Endothelial cell of umbilical vein (primary cell): Measurements from ENCODE around the gene BET1L. TPM values are rescaled to one million over a fixed set of nuclear protein-coding genes. Genes with fewer than 3 reads are reported as not detected.

Experiments used
- BruUV-seq: library from RNA; stranded (reverse); fragments of 400-500 nt; replicated peaks from 2 replicates; lab custom pipeline; 2021; lab: Mats Ljungman, UMichigan
- CTCF ChIA-PET: fragments of 300-600, 350-600 bp; sonication (Branson Sonifier 250); formaldehyde crosslinking; loops from one replicate; lab custom pipeline; 2021; ENCODE audit warnings: antibody characterized with exemption, inconsistent platforms; lab: Charles Lee
- POLR2A ChIA-PET: fragments of 300-600, 350-600 bp; sonication (Branson Sonifier 250); formaldehyde crosslinking; loops from one replicate; lab custom pipeline; 2021; ENCODE audit warnings: antibody characterized with exemption, inconsistent platforms; lab: Charles Lee
- DNase-seq: peaks from one replicate; pipeline ENCODE4 v3.0.0-alpha.2; 2011; ENCODE audit warnings: low read depth, low spot score
- FAIRE-seq: peaks from 2 replicates; lab custom pipeline; 2011; peaks lifted over from hg19 to GRCh38; lab: Jason Lieb, UNC
- H2AFZ ChIP-seq: 2 replicates; pipeline ENCODE4 v1.6.0; 2012; ENCODE audit warnings: low read depth, low read length, control low read depth, inconsistent platforms
- H3K27ac ChIP-seq: 2 replicates; pipeline ENCODE4 v1.5.1; 2011; ENCODE audit warnings: low read depth, mild to moderate bottlenecking, control low read depth, low read length, moderate library complexity; ENCODE audit not compliant: insufficient read depth
- H3K27me3 ChIP-seq, 2 experiments: 2 replicates each; pipeline versions ENCODE4 v1.6.0 to v1.6.1; 2011; ENCODE audit warnings: low read length in 2 of 2, mixed read lengths in 1 of 2; ENCODE audit not compliant: control insufficient read depth in 2 of 2, insufficient read depth in 2 of 2
- H3K36me3 ChIP-seq, 2 experiments: 2 replicates in 1 of 2; 3 replicates in 1 of 2; pipeline ENCODE4 v1.5.1; 2011; ENCODE audit warnings: low read length in 2 of 2, mild to moderate bottlenecking in 1 of 2, moderate library complexity in 1 of 2; ENCODE audit not compliant: control insufficient read depth in 2 of 2, insufficient read depth in 2 of 2; ENCODE audit errors: extremely low read depth in 1 of 2
- H3K4me1 ChIP-seq: 3 replicates; pipeline ENCODE4 v1.5.1; 2011; ENCODE audit warnings: mild to moderate bottlenecking, low read length; ENCODE audit not compliant: control insufficient read depth, insufficient read depth; ENCODE audit errors: extremely low read depth
- H3K4me2 ChIP-seq: 2 replicates; pipeline ENCODE4 v1.6.1; 2011; ENCODE audit warnings: low read length, control low read depth, mixed read lengths; ENCODE audit not compliant: insufficient read depth
- H3K4me3 ChIP-seq, 3 experiments: fragments of 200-600 bp in 1 of 3; sonication (generic), shearing (Covaris generic) in 1 of 3; replicated peaks in 1 of 3; 2 replicates each; pipeline ENCODE4 v1.5.1; 2011 to 2016; ENCODE audit warnings: control low read depth in 3 of 3, low read length in 3 of 3, mild to moderate bottlenecking in 2 of 3, inconsistent platforms in 1 of 3, low read depth in 1 of 3, moderate library complexity in 1 of 3; ENCODE audit not compliant: insufficient read depth in 1 of 3
- H3K79me2 ChIP-seq: 2 replicates; pipeline ENCODE4 v1.6.0; 2012; ENCODE audit warnings: low read length, inconsistent platforms; ENCODE audit not compliant: control insufficient read depth, insufficient read depth
- H3K9ac ChIP-seq: replicated peaks from 2 replicates; pipeline ENCODE3; 2011; ENCODE audit warnings: low read length, control low read depth; ENCODE audit not compliant: insufficient read depth; ENCODE audit errors: extremely low read depth
- H3K9me1 ChIP-seq: replicated peaks from 3 replicates; pipeline ENCODE4 v1.6.0; 2011; ENCODE audit warnings: mild to moderate bottlenecking, low read length; ENCODE audit not compliant: control insufficient read depth, insufficient read depth; ENCODE audit errors: extremely low read depth
- H3K9me3 ChIP-seq: replicated peaks from 2 replicates; pipeline ENCODE4 v1.5.1; 2012; ENCODE audit warnings: low read length, inconsistent platforms; ENCODE audit not compliant: control insufficient read depth, insufficient read depth
- H4K20me1 ChIP-seq: replicated peaks from 2 replicates; pipeline ENCODE3; 2011; ENCODE audit warnings: mild to moderate bottlenecking, low read length; ENCODE audit not compliant: control insufficient read depth, insufficient read depth; ENCODE audit errors: extremely low read depth
- EZH2 ChIP-seq: IDR thresholded peaks from 2 replicates; pipeline ENCODE4 v1.6.1; 2012; ENCODE audit warnings: borderline replicate concordance, low read depth, mild to moderate bottlenecking, moderate library complexity, low read length, inconsistent platforms; ENCODE audit not compliant: severe bottlenecking
- FOS ChIP-seq: IDR thresholded peaks from 2 replicates; pipeline ENCODE4 v1.6.1; 2011; ENCODE audit warnings: mild to moderate bottlenecking, low read length, moderate library complexity, borderline replicate concordance; ENCODE audit not compliant: insufficient read depth
- GATA2 ChIP-seq: IDR thresholded peaks from 2 replicates; pipeline ENCODE4 v1.7.0; 2011; ENCODE audit warnings: low read depth, mild to moderate bottlenecking, moderate library complexity, mixed read lengths, low read length; ENCODE audit not compliant: insufficient read length, insufficient read depth
- JUN ChIP-seq: IDR thresholded peaks from 2 replicates; pipeline ENCODE4 v1.6.1; 2011; ENCODE audit warnings: borderline replicate concordance, low read depth; ENCODE audit not compliant: insufficient read length, insufficient read depth
- MYC ChIP-seq: IDR thresholded peaks from one replicate; pipeline ENCODE4 v1.6.1; 2011; ENCODE audit warnings: mild to moderate bottlenecking, low read depth, low read length
- POLR2A ChIP-seq: IDR thresholded peaks from 2 replicates; pipeline ENCODE4 v1.6.1; 2012; ENCODE audit warnings: low read depth, mild to moderate bottlenecking, control low read depth, low read length
- POLR2AphosphoS5 ChIP-seq: IDR thresholded peaks from 2 replicates; pipeline ENCODE4 v1.6.1; 2012; ENCODE audit warnings: low read depth, mild to moderate bottlenecking, control low read depth, low read length, moderate library complexity; ENCODE audit not compliant: insufficient read depth
- dilution Hi-C: fragments of 300-500 bp; cut with MboI; formaldehyde crosslinking; loops from one replicate; pipeline ENCODE4 v1.15.0; 2019; ENCODE audit warnings: low sequenced_read_pairs; ENCODE audit not compliant: extremely low pct_ligation_motif_present
- intact Hi-C: fragments of 100-400 bp; cut with micrococcal nuclease; formaldehyde crosslinking; loops from one replicate; pipeline ENCODE4 v1.10.0; 2022
- polyA plus RNA-seq, 4 experiments: library from polyadenylated mRNA; depleted of rRNA in 3 of 4; stranded (reverse) in 3 of 4; unstranded in 1 of 4; fragments of >200 nt; gene quantifications; 2 replicates each; pipeline versions ENCODE4 v1.2.1 to v1.2.3, GENCODE V29; 2011 to 2012; ENCODE audit warnings: missing spikeins in 1 of 4
- total RNA-seq: library from RNA; stranded (reverse); gene quantifications from 2 replicates; pipeline ENCODE4 v1.2.3, GENCODE V29; 2021
- TF ChIP-seq, protein P1 (sequence below): IDR thresholded peaks from 2 replicates; pipeline ENCODE4 v1.6.1; 2011; ENCODE audit not compliant: insufficient read depth, insufficient read length
- TF ChIP-seq, protein P2 (sequence below), 2 donors: IDR thresholded peaks; 1 replicate in 1 of 2; 2 replicates in 1 of 2; pipeline ENCODE4 v1.5.1; 2011; ENCODE audit warnings: low read length in 2 of 2, mild to moderate bottlenecking in 2 of 2, moderate library complexity in 2 of 2, control low read depth in 1 of 2, inconsistent platforms in 1 of 2, low read depth in 1 of 2; ENCODE audit not compliant: insufficient read depth in 1 of 2; ENCODE audit errors: extremely low read depth in 1 of 2

The BET1L gene
- total and polyA plus RNA-seq, 2 donors (not counting 3 experiments of a cell fraction or from before 2014, with no cell fraction given) = 31.0 to 80.0 TPM

DNA sequence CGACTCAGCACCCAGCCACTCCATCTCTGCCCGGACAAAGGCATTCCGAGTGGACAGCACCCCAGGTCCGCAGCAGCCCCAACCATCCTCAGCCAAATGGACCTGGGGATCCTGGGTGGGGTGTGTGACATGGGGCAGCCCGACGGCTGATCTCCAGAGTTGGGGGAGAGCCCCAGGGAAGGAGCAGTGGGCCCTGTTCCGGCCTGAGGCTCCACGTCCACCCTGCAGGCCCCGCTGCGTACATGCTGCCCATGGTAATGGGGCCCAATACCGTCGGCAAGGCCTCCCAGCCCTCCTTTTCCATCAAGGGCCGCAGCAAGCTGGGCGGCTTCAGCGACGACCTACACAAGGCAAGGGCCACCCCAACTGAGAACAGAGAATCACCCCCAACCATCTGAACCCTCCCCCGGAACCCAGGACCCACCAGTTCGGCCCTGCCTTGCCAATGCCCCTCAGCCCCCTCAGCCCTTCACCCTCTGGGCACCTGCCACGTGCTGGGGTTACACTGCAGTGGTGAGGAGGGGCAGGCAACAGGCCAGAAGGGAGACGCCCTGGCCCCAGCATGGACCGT, 8.9 kb downstream of the BET1L start:
- no peaks in the 10 kb centered on the region for H3K79me2 ChIP-seq

More for the DNA sequence above, 8.9 kb downstream of the BET1L start:
- DNase-seq (no peak), FAIRE-seq (no peak)
- no peaks in the 10 kb centered on the region for H4K20me1 ChIP-seq
- no peaks in the 10 kb centered on the region for H3K4me1 ChIP-seq
- H3K36me3 ChIP-seq = peaks cover 0 to 3% of the 10 kb centered on the region in 2 experiments
- dilution Hi-C loops = no loop called here
- TF ChIP-seq, protein P1, sequence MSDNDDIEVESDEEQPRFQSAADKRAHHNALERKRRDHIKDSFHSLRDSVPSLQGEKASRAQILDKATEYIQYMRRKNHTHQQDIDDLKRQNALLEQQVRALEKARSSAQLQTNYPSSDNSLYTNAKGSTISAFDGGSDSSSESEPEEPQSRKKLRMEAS = no peak
- TF ChIP-seq FOS (no peak), POLR2A (no peak), POLR2AphosphoS5 (no peak), EZH2 (no peak), GATA2 (no peak), MYC (no peak), JUN (no peak)
- TF ChIP-seq, protein P2, sequence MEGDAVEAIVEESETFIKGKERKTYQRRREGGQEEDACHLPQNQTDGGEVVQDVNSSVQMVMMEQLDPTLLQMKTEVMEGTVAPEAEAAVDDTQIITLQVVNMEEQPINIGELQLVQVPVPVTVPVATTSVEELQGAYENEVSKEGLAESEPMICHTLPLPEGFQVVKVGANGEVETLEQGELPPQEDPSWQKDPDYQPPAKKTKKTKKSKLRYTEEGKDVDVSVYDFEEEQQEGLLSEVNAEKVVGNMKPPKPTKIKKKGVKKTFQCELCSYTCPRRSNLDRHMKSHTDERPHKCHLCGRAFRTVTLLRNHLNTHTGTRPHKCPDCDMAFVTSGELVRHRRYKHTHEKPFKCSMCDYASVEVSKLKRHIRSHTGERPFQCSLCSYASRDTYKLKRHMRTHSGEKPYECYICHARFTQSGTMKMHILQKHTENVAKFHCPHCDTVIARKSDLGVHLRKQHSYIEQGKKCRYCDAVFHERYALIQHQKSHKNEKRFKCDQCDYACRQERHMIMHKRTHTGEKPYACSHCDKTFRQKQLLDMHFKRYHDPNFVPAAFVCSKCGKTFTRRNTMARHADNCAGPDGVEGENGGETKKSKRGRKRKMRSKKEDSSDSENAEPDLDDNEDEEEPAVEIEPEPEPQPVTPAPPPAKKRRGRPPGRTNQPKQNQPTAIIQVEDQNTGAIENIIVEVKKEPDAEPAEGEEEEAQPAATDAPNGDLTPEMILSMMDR (IDR thresholded peaks at IDR 0.05; ENCODE audit: extremely low read depth in 1 of 2, insufficient read depth in 1 of 2, low read depth in 1 of 2, low read length in 2 of 2) = no peak
- no peak overlapping the region for H2AFZ ChIP-seq
- no peaks in the 10 kb centered on the region for H3K9me3 ChIP-seq
- ChIA-PET CTCF (no interaction called here), POLR2A (no interaction called here)
- no peak overlapping the region for H3K4me2 ChIP-seq
- intact Hi-C loops = no loop called here
- H3K27ac ChIP-seq = no peak overlapping the region
- H3K4me3 ChIP-seq = no peak overlapping the region
- H3K9ac ChIP-seq = no peak overlapping the region
- BruUV-seq = no TSS peak
- H3K27me3 ChIP-seq = no peaks in the 10 kb centered on the region
- no peaks in the 10 kb centered on the region for H3K9me1 ChIP-seq
